Umbilical cord (tissue), 2 donors: ENCODE data around the gene CCDC12. TPM values are rescaled to one million over a fixed set of nuclear protein-coding genes. Genes with fewer than 3 reads are reported as not detected.
A peak's percentile ranks its signal among the peaks of the same experiment; 100 is the strongest.

Experiments used
- DNase-seq: peaks from one replicate; pipeline ENCODE4 v3.0.0-alpha.2; 2015; ENCODE audit warnings: low spot score
- total RNA-seq: library from RNA; depleted of rRNA; stranded (reverse); fragments of >200 nt; gene quantifications from one replicate; pipeline ENCODE4 v1.2.3, GENCODE V29; 2014; ENCODE audit warnings: low replicate concordance; ENCODE audit not compliant: insufficient read depth

CCDC12 gene
- total RNA-seq, 1 donor from 2014 or later: 17.3 TPM

DNA sequence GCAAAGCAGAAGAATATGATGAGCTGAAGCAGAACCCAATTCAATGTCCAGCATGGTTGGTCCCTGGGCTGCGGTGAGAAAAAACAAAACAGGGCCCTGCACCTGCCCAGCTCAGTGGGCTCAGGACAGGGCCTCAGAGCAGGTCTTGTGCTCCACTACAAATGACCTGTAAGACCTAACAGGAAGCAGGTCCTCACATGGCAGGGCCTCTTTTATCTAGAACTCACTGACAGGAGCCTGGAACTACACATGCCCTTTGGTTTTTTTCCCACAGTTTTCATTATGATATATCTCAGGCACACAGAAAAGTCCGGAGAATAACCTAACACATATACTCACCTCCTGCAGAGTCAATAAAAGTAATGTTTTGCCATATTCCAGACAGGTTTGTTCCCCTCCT, 38.4 kb downstream of the CCDC12 start:
- DNase-seq: no peak

DNA sequence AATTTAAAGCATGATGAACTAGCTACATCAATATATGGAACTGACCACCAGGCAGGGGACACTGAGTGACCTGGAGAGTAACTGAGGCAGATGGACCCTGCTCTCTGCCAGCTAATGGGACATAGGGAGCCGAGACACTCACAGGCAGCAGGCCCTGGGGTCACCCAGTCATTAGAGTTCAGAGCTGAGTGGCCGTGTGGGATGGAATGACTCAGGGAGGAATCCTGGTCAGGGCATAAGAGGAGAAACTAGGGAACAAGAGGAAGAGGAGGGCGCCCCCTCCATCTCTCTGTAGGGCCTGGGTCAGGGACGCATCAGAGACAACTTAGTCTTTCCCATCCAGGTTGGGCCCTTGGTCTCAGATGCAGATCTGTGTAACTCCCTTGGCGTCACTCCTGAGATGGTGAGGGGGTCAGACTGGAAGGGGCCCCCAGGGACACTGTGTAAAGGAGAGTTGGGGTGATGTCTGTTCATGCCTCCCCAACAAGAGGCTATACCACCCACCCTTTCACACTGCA, 39.8 kb downstream of the CCDC12 start:
- DNase-seq: no peak

DNA sequence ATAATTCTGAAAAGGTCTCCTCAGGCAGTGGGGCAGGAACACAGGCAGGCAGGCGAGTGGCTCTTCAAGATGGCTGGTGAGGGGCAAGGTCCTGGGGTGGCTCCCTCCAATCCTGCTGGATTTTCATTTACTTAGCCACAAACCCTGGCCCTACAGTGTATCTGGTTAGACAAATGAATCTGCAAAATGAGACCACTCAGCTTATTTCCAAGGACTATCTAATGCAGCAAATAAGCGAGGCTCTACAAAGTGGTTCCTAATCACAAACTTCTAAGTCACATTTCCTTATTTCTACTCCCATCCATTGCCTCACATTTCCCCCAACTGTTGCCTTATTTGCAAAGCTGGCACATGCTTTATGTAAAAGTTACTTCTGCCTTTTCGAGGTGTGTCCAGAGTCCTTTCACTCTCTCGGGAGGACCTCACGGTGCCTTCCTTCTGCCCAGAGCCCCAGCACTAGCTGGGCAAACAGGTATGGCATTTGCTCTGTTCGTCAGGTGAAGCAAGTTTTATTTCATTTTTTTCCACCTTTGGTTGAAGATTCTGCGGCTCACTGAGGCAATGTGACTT, 40.5 kb downstream of the CCDC12 start:
- no peak for DNase-seq

DNA sequence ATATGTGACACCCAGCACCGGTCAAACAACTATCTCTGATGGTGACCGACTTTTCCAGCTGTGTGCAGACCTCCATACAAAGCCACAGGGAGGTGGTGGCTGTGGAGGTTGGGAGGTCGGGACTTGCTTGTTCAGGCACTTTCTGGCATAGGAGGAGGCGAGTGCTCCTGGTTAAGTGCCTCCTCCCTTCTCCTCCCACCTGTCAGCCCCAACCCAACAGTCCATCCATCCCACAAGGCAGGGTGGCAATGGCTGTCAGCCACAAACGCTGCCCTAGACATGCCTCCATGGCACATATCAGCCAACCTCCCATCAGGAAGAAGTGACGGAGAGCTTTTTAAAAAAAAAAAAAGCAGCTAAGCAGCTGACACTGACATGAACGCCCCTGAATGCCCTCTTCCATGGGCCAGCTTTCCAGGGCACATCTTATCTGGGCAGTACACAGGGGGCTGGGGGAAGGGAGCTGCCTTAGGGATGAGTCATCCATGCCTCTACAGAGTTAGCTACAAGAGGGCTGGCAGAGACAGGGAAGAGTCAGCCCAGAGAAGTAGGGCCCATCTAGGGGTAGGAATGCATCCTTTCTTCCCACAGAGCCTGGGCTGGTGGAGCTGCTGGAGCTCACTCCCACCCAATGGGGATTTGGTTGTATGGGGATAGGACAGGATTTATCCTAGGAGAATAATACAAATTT, 41.2 kb downstream of the CCDC12 start:
- peak; percentile 97 for DNase-seq

DNA sequence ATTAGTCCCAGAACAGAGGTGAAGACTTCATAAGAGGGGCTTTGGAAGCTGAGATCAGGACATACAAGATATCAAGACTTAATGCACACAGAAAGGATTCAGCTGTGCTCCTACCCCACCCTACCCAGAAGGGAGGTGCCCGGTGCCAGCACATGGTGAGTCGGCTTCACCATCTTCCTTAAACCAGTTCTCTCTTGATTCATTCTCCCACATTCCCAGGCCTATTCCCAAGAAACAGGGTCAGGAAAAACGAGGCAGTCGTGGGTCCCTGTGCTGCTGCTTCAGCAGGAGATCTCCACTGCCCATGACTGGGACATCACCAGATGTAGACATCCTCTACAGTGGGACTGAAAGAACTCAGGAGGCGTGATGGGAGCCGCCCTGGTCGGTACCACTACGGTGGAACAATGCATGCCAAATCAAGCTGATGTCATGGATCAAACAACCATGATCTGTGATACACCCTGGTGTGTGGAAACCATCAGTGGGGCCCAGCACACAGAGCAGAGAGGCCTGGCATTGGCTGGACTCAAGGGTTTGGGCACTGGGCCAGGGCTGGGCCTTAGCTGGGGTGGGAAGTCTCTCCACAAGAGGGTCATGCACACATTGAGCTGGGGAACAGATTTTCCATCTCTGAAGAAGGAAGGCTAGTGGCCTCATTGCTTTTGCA, 41.9 kb downstream of the CCDC12 start:
- peak; percentile 74 for DNase-seq

DNA sequence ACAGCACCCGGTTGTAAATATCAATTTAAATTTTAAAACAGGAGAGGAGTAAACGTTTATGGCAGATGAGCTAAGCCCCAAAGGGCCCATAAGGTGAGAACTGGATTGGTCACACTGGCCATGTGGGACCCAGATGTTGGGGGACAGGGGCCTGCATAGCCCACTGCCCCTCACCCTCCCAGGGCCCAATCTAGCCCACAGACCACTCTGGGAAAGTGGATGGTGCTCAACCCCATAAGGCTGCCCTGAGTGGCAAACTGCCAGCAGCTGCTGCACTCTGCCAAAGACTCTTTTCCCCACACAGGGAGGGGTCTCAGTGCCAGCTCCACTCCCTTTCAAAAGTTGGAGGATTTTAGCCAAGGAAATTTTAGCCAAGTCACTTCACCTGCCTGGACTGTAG, 42.5 kb downstream of the CCDC12 start:
- DNase-seq: no peak

DNA sequence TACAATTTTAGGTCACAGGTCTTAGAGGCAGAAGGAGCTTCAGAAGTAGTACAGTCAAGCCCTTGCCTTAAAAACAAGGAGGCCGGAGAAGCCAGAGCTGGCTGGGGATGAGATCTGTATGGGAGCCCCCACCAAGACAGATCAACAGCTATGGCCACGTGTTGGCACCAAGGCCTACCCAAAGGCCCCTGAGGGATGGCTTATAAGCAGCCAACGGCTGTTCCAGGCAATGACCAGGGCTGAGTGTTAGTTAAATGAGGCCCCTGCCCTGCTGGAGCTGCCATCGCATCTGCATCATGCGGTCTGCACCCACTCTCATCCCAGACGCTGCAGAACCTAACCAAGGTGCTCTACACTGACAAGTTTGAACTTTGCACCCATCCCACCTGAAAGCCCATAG, 43.3 kb downstream of the CCDC12 start:
- DNase-seq: no peak

DNA sequence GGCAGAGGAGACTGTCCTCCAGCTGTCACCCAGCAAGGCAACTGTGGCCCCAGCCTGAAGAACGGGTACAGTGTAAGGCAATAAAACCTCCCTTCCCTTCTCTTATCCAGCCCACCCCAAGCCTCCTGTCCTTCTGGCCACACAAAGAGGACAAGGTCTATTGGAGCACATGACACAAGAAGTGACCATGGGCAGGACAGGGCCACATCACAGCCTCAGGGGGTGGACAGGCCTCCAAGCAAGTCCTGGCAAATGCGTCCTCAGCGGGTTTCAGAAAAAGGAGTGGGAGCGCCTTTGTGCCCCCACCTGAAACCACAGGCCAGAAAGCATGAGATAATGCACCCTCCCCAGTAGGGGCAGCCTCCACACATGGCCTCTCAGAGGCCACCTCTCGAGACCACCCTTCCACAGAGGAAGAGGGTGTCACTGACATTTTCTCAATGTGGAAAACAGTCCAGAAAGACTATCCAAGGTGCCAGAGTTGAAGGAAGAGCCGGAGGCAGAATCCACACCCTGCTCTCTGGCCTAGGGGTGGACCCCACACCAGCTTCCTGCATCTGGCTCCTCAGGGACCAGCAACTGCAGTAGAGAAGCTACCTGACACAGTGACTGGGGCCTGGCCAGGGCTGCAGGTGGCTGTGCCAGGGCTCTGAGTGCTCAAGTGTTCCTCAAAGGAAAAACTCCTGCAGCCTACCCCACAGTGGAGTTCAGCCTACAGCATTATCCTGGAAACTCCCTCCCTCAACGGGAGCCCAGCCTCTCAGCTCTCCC, 43.9 kb downstream of the CCDC12 start:
- no peak for DNase-seq

DNA sequence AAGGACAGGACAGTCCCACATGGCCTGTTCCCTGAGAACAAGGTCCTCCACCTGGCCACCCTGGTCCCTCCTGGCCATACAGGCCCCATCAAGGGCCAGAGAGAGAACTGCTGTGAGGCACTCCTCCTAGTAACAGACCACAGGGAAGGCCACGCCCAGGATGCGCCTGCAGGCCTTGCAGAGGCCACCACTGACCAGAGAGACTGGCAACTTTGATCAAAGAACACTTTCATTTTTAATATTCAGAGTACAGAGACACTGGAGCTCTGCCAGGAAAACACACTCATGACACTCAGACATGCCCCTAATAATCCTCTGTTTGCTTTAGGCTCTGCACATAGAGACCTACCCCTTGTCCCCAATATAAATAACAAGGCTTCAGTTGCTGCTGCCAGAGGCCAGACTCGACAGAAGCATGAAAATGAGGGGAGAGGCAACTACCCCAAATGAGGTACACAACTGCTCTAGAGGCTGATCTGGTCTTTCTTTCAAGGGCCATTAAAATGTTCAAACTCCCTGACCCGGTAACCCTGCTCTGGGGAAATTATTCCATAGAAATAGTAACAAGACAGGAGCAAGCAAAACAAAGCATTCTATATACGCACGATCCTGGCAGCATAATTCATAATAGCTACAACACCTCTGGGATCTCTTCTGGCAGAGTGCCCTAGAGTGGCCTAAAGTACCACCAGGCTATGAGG, 44.8 kb downstream of the CCDC12 start:
- DNase-seq: peak; percentile 36

DNA sequence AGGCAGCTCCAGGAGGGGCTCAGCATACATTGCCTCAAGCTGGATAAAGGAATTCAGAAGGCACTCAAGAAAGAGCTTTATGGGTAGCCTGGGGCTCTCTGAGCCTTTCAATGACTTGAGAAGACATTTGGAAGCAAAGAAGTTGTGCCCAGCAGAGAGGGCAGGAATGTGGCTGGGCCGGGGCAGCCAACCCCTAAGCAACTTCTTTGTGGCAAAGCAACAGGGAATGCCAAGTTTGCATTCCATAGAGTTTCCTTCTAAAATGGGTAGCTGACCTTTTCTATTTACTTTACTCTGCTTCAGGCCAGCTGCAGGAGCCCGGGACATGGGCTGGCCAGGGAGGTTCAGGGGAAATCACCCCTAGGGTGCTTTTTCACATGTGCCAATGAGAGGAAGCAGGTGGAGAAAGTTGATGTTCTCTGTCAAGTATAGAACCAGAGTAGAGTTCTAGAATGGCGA, 45.6 kb downstream of the CCDC12 start:
- DNase-seq: peak; percentile 33

DNA sequence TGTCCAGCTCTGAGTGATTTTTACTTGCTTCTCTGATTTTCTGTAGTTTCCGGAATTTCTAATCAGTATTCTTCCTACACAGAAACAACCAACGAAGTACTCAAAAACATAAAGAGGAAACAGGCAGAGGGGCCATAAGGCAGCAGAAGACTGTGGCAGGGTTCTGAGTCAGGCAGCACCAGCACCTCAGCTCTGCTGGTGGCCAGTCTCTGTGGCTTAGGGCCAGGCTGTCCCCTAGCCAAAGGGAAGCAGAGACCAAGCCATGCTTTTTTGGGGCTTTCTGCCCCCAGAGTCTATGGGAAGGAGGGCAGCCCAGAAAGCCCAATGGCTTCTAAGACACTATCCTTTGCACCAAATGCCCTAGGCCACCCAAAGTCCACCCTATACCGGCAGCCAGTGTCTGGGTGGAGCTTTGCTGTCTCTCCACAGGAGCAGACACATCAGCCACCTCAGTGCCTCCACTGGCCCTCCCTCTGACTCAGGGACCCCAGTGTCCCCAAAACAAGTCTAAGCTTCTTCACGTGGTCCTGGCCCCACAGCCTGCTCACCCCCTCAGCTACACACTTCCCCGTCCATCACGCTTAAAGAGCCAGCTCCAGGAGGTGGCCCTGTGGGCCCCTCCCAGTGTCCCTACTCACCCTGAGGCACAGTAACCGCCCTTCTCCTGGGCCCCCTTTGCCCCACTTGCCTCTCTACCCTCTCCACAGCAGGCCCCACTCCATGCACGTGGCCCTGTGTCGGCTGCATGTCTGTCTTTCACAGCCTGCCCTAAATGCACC, 46.2 kb downstream of the CCDC12 start:
- no peak for DNase-seq

DNA sequence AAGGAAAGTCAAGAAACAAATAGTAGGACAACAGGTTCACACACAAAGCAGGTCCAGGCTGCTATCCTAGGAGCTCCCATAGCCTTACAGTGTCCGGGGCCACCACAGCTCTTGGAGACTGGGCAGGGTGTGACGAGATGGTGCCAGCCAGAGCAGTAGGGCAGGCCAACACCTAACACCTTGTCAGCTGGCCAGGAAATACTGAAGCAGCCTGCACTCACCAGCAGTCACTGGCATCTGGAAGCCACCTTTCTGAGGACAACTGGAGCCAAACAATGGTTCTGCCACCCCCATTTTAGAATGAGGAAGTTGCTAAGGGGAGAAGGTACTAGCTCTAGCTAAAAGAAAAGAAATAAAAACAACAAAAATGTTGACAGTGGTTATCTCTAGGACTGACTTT, 47.2 kb downstream of the CCDC12 start:
- no peak for DNase-seq

DNA sequence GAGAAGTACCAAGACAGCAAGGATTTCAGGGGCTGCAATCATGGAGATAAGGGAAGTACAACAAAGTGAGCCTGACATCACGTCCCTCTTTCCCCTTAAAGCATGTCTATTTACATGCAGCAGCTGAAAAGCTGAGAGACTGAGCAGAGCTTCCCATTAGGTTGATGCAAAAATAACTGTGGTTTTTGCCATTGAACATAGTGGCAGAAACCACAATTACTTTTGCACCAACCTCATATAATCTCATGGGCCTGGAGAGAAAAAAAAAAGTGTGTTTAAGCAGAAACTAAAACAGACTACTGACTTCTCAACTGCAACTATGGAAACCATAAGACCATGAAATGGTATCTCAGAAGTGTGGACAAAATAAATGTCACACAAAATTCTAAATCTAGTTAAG, 48.3 kb downstream of the CCDC12 start:
- no peak for DNase-seq

DNA sequence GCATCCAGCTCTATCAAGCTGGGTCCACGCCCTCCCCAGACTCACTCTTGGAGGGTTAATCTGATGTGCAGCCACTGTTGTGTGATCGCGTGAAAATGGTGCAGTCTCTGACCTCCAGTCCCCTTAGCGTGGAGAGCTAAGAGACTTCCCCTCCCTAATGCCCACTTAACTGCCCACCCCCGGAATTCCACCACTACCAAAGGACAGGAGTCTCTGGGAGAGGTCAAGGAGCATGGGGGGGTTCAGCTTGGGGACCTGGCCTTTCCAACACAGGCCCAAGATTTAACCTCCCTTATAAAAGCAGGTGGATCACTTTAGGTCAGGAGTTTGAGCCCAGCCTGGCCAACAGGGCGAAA, 48.8 kb downstream of the CCDC12 start:
- DNase-seq: no peak

DNA sequence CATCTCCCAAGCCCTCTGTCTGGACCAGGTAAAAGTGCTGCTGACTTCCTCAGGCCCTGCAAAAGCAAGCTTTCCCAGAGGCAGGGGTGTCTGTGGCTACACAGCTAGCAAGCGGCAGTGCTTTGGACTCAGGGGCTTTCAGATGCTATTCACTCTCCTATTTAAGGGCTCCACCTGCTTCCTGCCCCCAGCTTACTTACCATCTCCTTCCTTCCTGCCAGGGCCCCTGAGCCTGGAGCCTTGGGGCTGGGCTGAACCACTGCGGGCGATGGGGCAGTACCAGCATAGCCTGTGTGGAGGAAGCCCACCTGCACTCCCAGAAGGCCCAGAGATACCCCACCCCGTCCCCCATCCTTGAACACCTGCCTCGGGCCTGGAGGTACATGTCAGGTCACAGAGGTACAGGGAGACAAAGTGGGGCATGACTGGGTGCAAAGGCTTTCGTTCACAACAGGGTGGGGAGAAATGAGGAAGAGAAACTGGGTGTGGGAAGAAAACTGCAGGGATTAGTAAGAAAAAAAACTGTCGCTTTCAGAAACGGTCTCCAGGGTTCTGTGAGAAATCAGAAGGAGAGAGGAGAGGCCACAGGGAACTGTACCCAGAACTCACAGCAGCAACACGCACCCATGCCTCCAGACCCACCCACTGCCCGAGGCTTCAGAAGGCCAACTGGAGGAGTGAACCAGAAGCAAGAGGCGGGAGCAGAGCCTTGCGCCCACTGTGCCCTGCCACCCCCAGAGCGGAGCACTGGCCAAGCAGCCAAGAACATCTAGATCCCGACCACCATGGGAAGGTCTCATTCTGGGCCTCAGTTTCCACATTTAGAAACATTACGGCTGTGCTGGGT, 49.5 kb downstream of the CCDC12 start:
- no peak for DNase-seq

DNA sequence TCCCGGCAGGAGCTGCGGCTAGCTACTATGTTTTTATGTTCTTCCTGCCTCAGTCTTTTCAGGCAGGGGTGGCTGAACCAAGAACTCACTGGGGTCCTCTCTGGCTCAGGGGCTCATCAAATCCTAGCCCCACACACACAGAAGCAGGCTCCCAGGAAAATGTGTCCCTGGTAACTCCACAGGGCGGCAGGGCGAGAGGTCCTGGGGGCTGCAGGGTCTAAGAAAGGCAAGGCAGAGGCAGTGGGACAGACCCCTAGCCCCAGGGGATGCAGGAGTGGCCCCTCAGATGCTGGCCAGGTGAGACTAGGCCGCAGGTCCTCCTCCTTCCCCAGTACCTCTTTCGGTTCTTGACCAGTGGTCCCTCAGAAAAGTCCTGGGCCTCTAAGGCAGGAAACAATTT, 50.1 kb downstream of the CCDC12 start:
- DNase-seq: no peak

DNA sequence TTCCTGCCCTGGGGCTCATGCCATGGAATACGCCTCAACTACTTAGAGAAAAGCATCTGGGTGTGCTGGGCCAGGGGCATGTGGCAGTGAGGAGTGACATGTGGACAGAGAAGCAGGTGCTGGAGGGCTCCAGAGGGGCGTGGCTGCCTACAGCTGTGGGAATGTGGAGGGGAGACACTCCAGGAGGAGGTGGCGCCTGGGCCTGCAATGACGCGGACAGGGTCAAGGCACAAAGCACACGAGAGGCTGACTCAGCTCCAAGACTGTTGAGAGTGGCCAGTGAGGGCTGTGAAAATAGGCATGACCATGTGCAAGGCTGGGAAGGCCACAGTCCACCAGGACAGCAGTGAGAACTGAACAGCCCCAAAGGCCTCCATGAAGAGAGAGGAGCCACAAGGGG, 50.5 kb downstream of the CCDC12 start:
- DNase-seq: no peak

DNA sequence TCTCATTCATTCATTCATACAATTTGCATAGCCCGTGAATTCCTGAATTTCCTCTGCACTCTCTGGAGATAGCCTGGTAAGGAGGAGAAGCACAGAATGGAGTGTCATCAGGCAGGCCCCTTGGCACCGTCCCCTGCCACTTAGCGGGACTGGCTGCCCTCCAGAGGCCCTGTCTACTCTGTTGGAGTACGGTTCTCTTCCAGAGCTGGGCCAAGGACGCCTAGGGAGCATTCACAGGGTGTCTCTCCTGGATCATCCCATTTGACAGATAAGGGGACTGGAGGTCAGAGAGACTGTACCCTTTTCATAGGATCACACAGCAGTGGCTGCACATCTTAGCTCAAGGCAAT, 51.0 kb downstream of the CCDC12 start:
- DNase-seq: no peak

DNA sequence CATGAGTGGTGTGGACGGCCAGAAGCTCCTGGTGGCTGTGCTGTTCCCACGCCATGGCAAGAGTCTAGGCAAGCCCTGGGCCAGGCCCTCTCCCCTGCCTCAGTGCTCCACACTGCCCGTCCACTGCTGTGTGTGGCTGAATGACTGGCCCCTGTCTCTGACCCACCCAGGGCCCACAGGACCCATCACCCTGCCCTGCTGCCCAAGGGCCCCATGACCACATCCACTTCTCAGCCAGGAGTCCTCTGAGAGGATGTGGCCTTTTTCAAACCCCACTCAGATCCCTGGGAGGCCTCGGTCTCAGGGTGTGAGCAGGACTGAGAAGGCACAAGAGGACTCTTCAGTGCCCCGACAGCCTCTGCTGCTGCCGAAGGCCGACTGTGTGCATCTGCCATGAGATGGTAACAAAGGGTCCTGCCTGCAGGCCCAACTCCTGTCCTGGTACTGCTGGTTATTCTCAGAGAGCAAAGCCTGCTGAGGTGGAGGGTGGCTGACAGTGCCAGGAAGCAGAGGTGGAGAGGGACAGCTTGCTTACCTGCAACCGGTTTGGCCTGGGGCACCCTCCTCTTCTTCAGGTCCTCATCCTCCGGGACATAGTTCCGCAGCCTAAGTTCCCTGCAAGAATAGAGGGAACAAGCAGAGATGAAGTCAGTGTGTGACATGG, 51.5 kb downstream of the CCDC12 start:
- DNase-seq: no peak
